ENCODE measurements around the gene CFAP46. TPM values are rescaled to one million over a fixed set of nuclear protein-coding genes. Genes with fewer than 3 reads are reported as not detected.

Gene CFAP46
- total RNA-seq, 1 donor from 2014 or later = 15.4 TPM

DNA sequence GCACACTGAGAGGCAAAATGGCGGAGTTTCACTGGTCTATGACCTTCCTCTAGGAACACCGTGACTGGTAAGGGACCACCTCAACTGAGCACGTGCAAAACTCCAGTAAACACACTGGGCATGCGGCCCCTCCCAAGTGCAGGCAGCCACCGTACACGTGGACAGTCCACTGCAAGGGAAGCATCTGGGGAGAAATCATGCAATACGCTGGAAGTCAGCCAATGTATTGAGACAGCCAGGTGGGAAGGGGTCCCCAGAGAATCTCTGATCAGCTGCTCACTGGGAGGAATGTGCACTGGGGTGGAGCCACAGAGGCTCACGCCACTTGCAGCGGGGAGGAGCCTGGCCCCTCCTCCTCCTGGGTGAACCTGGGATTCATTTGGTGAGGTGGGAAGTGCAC is 49.3 kb downstream of the CFAP46 start:
- H3K4me1 Mint-ChIP-seq (ENCODE audit: low read depth) = peaks cover 6% of the 10 kb centered on the region
- no peaks in the 10 kb centered on the region for H3K9me3 Mint-ChIP-seq (ENCODE audit: low read depth)
- no peak overlapping the region for H3K27ac Mint-ChIP-seq
- H3K4me3 Mint-ChIP-seq (ENCODE audit: low read depth) = no peak overlapping the region
- no peak for TF ChIP-seq CTCF (IDR thresholded peaks at IDR 0.05; ENCODE audit: unreplicated experiment)
- H3K36me3 Mint-ChIP-seq (ENCODE audit: insufficient read depth) = peaks cover 2% of the 10 kb centered on the region
- no peak for DNase-seq (ENCODE audit: low spot score, unreplicated experiment)
- peaks cover 16% of the 10 kb centered on the region for H3K27me3 Mint-ChIP-seq

DNA sequence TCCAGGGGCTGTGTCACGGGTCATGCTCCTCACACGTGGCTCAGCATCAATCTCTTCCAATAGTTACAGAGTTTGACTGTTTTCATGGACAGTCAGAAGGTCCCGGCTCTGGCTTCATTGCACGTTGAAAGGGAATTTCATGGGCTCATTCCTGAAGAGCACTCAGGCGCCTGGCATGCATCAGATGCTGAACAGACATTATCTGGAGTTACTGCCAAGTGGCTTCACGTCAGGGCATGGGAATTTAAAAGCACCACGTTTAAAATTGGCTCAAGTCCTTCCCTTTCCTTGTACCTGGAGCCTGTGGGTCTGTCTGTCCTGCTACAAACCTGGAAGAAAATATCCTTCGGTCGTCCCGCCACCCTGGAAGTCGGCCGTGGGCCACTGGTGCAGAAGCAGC is 50.4 kb downstream of the CFAP46 start:
- H3K4me1 Mint-ChIP-seq (ENCODE audit: low read depth) = peaks cover 6% of the 10 kb centered on the region
- no peak overlapping the region for H3K27ac Mint-ChIP-seq
- H3K27me3 Mint-ChIP-seq = peaks cover 24% of the 10 kb centered on the region
- TF ChIP-seq CTCF (IDR thresholded peaks at IDR 0.05; ENCODE audit: unreplicated experiment) = no peak
- no peaks in the 10 kb centered on the region for H3K9me3 Mint-ChIP-seq (ENCODE audit: low read depth)
- H3K4me3 Mint-ChIP-seq (ENCODE audit: low read depth) = no peak overlapping the region
- H3K36me3 Mint-ChIP-seq (ENCODE audit: insufficient read depth) = peaks cover 2% of the 10 kb centered on the region
- no peak for DNase-seq (ENCODE audit: low spot score, unreplicated experiment)

GRCh38 chr10:132891368-132891767 is 51.0 kb downstream of the CFAP46 start:
- H3K9me3 Mint-ChIP-seq (ENCODE audit: low read depth) = no peaks in the 10 kb centered on the region
- TF ChIP-seq CTCF (IDR thresholded peaks at IDR 0.05; ENCODE audit: unreplicated experiment) = no peak
- H3K27me3 Mint-ChIP-seq = peaks cover 30% of the 10 kb centered on the region
- DNase-seq (ENCODE audit: low spot score, unreplicated experiment) = no peak
- no peak overlapping the region for H3K27ac Mint-ChIP-seq
- peaks cover 6% of the 10 kb centered on the region for H3K4me1 Mint-ChIP-seq (ENCODE audit: low read depth)
- no peak overlapping the region for H3K4me3 Mint-ChIP-seq (ENCODE audit: low read depth)
- peaks cover 2% of the 10 kb centered on the region for H3K36me3 Mint-ChIP-seq (ENCODE audit: insufficient read depth)

DNA sequence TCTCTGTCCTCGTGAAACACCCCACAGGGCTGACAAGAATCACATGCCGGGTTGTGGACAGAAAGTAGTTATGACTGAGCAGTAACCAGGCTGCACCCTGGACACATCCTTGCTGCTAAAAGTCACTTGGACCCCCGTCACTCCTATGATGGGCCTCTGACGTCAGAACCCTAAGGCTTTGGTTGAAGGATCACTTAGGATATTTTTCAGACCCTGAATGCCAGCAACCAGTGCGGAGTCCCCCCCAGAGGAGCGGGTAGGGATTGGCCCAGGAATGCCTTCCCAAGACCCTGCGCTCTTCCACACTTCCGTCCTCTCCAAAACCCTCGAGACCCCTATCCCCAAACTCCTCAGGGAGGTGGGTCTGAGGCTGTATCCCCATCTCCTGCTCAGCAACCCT is 52.1 kb downstream of the CFAP46 start:
- DNase-seq (ENCODE audit: low spot score, unreplicated experiment) = no peak
- no peak overlapping the region for H3K4me3 Mint-ChIP-seq (ENCODE audit: low read depth)

GRCh38 chr10:132889556-132889955 is 52.8 kb downstream of the CFAP46 start:
- Mint-ChIP-seq H3K27ac (no peak overlapping the region), H3K4me3 (ENCODE audit: low read depth) (no peak overlapping the region), H3K9me3 (ENCODE audit: low read depth) (no peaks in the 10 kb centered on the region), H3K27me3 (peaks cover 34% of the 10 kb centered on the region), H3K4me1 (ENCODE audit: low read depth) (peaks cover 6% of the 10 kb centered on the region), H3K36me3 (ENCODE audit: insufficient read depth) (no peaks in the 10 kb centered on the region)
- no peak for TF ChIP-seq CTCF (IDR thresholded peaks at IDR 0.05; ENCODE audit: unreplicated experiment)
- DNase-seq (ENCODE audit: low spot score, unreplicated experiment) = no peak

More for the DNA sequence above, 52.1 kb downstream of the CFAP46 start:
- Mint-ChIP-seq H3K27me3 (peaks cover 31% of the 10 kb centered on the region), H3K9me3 (ENCODE audit: low read depth) (no peaks in the 10 kb centered on the region), H3K36me3 (ENCODE audit: insufficient read depth) (peaks cover under 1% of the 10 kb centered on the region), H3K27ac (no peak overlapping the region), H3K4me1 (ENCODE audit: low read depth) (peaks cover 6% of the 10 kb centered on the region)
- no peak for TF ChIP-seq CTCF (IDR thresholded peaks at IDR 0.05; ENCODE audit: unreplicated experiment)
